Stimulated activated CD4-positive, alpha-beta T cell treated with anti-CD3 and anti-CD28 coated beads, Interleukin-4, amount 100 ng/mL, for 4 hours (primary cell): Measurements from ENCODE around the gene RUSC2.
"Not testable (repeated sequence)": the region's sequence is repeated elsewhere in the genome, so short reads cannot be mapped to it uniquely, and the experiment has no call there.

ENCODE experiments used
- DNase-seq, 2 experiments: peaks; one replicate each; pipeline ENCODE4 v3.0.0-alpha.2; 2020

RUSC2 gene

GRCh38 chr9:35526087-35526801 lies 36.3 kb downstream of the RUSC2 start:
- DNase-seq = no peak

- no peak for DNase-seq
Observed at GRCh38 chr9:35529161-35529823, 39.4 kb downstream of the RUSC2 start.

GRCh38 chr9:35533398-35533797 lies 43.5 kb downstream of the RUSC2 start:
- DNase-seq = no peak

GRCh38 chr9:35534921-35535320 lies 45.0 kb downstream of the RUSC2 start:
- DNase-seq = not testable (repeated sequence)

- no peak for DNase-seq
Observed at GRCh38 chr9:35537913-35538312, 48.0 kb downstream of the RUSC2 start.

- no peak for DNase-seq
Observed at GRCh38 chr9:35538361-35539234, 48.7 kb downstream of the RUSC2 start.
